HepG2 (cell line): Measurements from ENCODE around the gene C2. TPM values are rescaled to one million over a fixed set of nuclear protein-coding genes. Genes with fewer than 3 reads are reported as not detected.

Experiments
- EEA1 ChIP-seq: sonication (generic); formaldehyde crosslinking; IDR thresholded peaks from 2 replicates; pipeline ENCODE4 v1.5.1; 2020; ENCODE audit warnings: mild to moderate bottlenecking, missing genetic modification reagents, borderline replicate concordance
- HNRNPLL ChIP-seq: fragments of 200-400 bp; formaldehyde crosslinking; IDR thresholded peaks from 2 replicates; pipeline ENCODE4 v1.6.1; 2017; ENCODE audit warnings: mild to moderate bottlenecking, low read depth, low read length; ENCODE audit not compliant: poor library complexity, severe bottlenecking
- KDM5A ChIP-seq: fragments of 200-600 bp; sonication (generic); IDR thresholded peaks from 2 replicates; pipeline ENCODE4 v1.7.0; 2018; ENCODE audit warnings: antibody characterized with exemption, mild to moderate bottlenecking, low read length, borderline replicate concordance
- KDM5B ChIP-seq: sonication (generic); formaldehyde crosslinking; IDR thresholded peaks from 2 replicates; pipeline ENCODE4 v1.4.0; 2020; ENCODE audit warnings: missing genetic modification reagents, mild to moderate bottlenecking, borderline replicate concordance
- MED1 ChIP-seq: sonication (generic); formaldehyde crosslinking; IDR thresholded peaks from 2 replicates; pipeline ENCODE4 v1.4.0; 2020; ENCODE audit warnings: missing genetic modification reagents
- MIER2 ChIP-seq: IDR thresholded peaks from 2 replicates; pipeline ENCODE4 v1.6.1; 2016; ENCODE audit warnings: missing biosample characterization, missing genetic modification reagents
- MXD4 ChIP-seq: IDR thresholded peaks from 2 replicates; pipeline ENCODE4 v1.6.1; 2016; ENCODE audit warnings: mild to moderate bottlenecking, missing biosample characterization, missing genetic modification reagents
- NKX3-1 ChIP-seq: sonication (generic); formaldehyde crosslinking; IDR thresholded peaks from 2 replicates; pipeline ENCODE4 v1.5.0; 2020; ENCODE audit warnings: missing genetic modification reagents
- NRL ChIP-seq: sonication (generic); formaldehyde crosslinking; IDR thresholded peaks from 2 replicates; pipeline ENCODE4 v1.5.0; 2020; ENCODE audit warnings: missing genetic modification reagents, mild to moderate bottlenecking, moderate library complexity, borderline replicate concordance
- SATB2 ChIP-seq: sonication (generic); formaldehyde crosslinking; IDR thresholded peaks from 2 replicates; pipeline ENCODE4 v1.5.0; 2020; ENCODE audit warnings: missing genetic modification reagents
- STAT5B ChIP-seq: sonication (generic); formaldehyde crosslinking; IDR thresholded peaks from 2 replicates; pipeline ENCODE4 v1.4.0; 2020; ENCODE audit warnings: missing genetic modification reagents
- TEAD2 ChIP-seq: sonication (generic); formaldehyde crosslinking; IDR thresholded peaks from 2 replicates; pipeline ENCODE4 v1.9.0; 2021; ENCODE audit warnings: missing genetic modification reagents
- THAP11 ChIP-seq: IDR thresholded peaks from 2 replicates; pipeline ENCODE4 v1.6.1; 2016; ENCODE audit warnings: missing biosample characterization, missing genetic modification reagents
- TP53 ChIP-seq: sonication (generic); formaldehyde crosslinking; conservative IDR thresholded peaks from 2 replicates; pipeline ENCODE4 v1.4.0; 2020; ENCODE audit warnings: missing genetic modification reagents
- TRIM24 ChIP-seq: sonication (generic); formaldehyde crosslinking; IDR thresholded peaks from 2 replicates; pipeline ENCODE4 v1.8.0; 2022; ENCODE audit warnings: mild to moderate bottlenecking, missing genetic modification reagents
- ZNF333 ChIP-seq: sonication (generic); formaldehyde crosslinking; IDR thresholded peaks from 2 replicates; pipeline ENCODE4 v1.4.0; 2020; ENCODE audit warnings: mild to moderate bottlenecking, missing genetic modification reagents, borderline replicate concordance
- ZNF549 ChIP-seq: sonication (generic); formaldehyde crosslinking; IDR thresholded peaks from 2 replicates; pipeline ENCODE4 v1.5.0; 2020; ENCODE audit warnings: missing genetic modification reagents
- ZNF569 ChIP-seq: sonication (generic); formaldehyde crosslinking; IDR thresholded peaks from 2 replicates; pipeline ENCODE4 v1.5.0; 2020; ENCODE audit warnings: mild to moderate bottlenecking, missing genetic modification reagents, moderate library complexity, borderline replicate concordance
- ZNF761 ChIP-seq: sonication (generic); formaldehyde crosslinking; conservative IDR thresholded peaks from 2 replicates; pipeline ENCODE4 v1.4.0; 2020; ENCODE audit warnings: mild to moderate bottlenecking, missing genetic modification reagents
- ZNF766 ChIP-seq: sonication (generic); formaldehyde crosslinking; IDR thresholded peaks from 2 replicates; pipeline ENCODE4 v1.5.0; 2020; ENCODE audit warnings: missing genetic modification reagents, borderline replicate concordance
- ZNF775 ChIP-seq: sonication (generic); formaldehyde crosslinking; IDR thresholded peaks from 2 replicates; pipeline ENCODE4 v1.4.0; 2020; ENCODE audit warnings: missing genetic modification reagents, mild to moderate bottlenecking, moderate library complexity, borderline replicate concordance
- ZSCAN9 ChIP-seq: IDR thresholded peaks from 2 replicates; pipeline ENCODE4 v1.6.1; 2016; ENCODE audit warnings: borderline replicate concordance
- polyA plus RNA-seq, 8 experiments: library from polyadenylated mRNA; depleted of rRNA in 3 of 8; stranded (reverse) in 7 of 8; unstranded in 1 of 8; fragments of >200 nt; fragmentation: Illumina TruSeq in 4 of 8; extraction: Trizol in 4 of 8; gene quantifications; 2 replicates each; pipeline versions ENCODE4 v1.2.1 to v1.2.3, GENCODE V29; 2011 to 2016; ENCODE audit warnings: low read depth in 4 of 8, missing spikeins in 1 of 8, mixed read lengths in 1 of 8; ENCODE audit not compliant: insufficient read depth in 1 of 8
- total RNA-seq, 5 experiments: library from RNA; depleted of rRNA; stranded (reverse); fragments of >200 nt; fragmentation: Illumina TruSeq; extraction: Trizol; gene quantifications; 2 replicates each; pipeline ENCODE4 v1.2.3, GENCODE V29; 2016; ENCODE audit warnings: low read depth in 1 of 5
- TF ChIP-seq, protein P1 (sequence below): IDR thresholded peaks from 2 replicates; pipeline ENCODE4 v1.6.1; 2016; ENCODE audit warnings: control low read depth
- TF ChIP-seq, protein P2 (sequence below): sonication (generic); formaldehyde crosslinking; IDR thresholded peaks from 2 replicates; pipeline ENCODE4 v1.5.1; 2020; ENCODE audit warnings: mild to moderate bottlenecking, missing genetic modification reagents, borderline replicate concordance
- TF ChIP-seq, protein P3 (sequence below): sonication (generic); formaldehyde crosslinking; IDR thresholded peaks from 2 replicates; pipeline ENCODE4 v1.5.0; 2020; ENCODE audit warnings: mild to moderate bottlenecking, missing genetic modification reagents, borderline replicate concordance
- TF ChIP-seq, protein P4 (sequence below): sonication (generic); formaldehyde crosslinking; IDR thresholded peaks from 2 replicates; pipeline ENCODE4 v1.4.0; 2020; ENCODE audit warnings: missing genetic modification reagents

C2 gene
- total and polyA plus RNA-seq, 2 of the 13 experiments (the other 11 are each of a cell fraction or from before 2014, with no cell fraction given): 165 to 307 TPM

DNA sequence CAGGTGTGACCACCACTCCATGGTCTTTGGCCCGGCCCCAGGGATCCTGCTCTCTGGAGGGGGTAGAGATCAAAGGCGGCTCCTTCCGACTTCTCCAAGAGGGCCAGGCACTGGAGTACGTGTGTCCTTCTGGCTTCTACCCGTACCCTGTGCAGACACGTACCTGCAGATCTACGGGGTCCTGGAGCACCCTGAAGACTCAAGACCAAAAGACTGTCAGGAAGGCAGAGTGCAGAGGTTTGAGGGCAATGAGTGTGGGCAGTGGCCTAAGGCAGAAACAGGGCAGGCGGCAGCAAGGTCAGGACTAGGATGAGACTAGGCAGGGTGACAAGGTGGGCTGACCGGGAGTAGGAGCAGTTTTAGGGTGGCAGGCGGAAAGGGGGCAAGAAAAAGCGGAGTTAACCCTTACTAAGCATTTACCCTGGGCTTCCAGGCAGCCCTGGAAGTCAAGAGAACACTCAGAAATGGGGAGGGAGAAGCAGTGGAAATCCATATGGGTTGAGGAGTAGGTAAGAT is 18.9 kb downstream of the C2 start (continued):
- TF ChIP-seq ZNF333 (peak; percentile 31; the same call in 1 of the 2 replicates), ZSCAN9 (CRISPR knock-in tag) (no peak), MIER2 (no peak), ZNF569 (CRISPR knock-in tag) (no peak), THAP11 (no peak), EEA1 (CRISPR knock-in tag) (0 out of 2 replicates have a peak, but pooled peaks have one; percentile 23), TRIM24 (CRISPR knock-in tag) (no peak), MXD4 (CRISPR knock-in tag) (no peak), HNRNPLL (no peak), STAT5B (no peak), ZNF549 (no peak), TP53 (CRISPR knock-in tag) (no peak), MED1 (CRISPR knock-in tag) (no peak), TEAD2 (CRISPR knock-in tag) (no peak), ZNF761 (CRISPR knock-in tag) (no peak), SATB2 (CRISPR knock-in tag) (no peak), ZNF766 (no peak), ZNF775 (no peak), KDM5A (no peak), NRL (CRISPR knock-in tag) (peak; percentile 63), KDM5B (CRISPR knock-in tag) (peak; percentile 83; the same call in 1 of the 2 replicates), NKX3-1 (no peak)
- TF ChIP-seq, protein P1, sequence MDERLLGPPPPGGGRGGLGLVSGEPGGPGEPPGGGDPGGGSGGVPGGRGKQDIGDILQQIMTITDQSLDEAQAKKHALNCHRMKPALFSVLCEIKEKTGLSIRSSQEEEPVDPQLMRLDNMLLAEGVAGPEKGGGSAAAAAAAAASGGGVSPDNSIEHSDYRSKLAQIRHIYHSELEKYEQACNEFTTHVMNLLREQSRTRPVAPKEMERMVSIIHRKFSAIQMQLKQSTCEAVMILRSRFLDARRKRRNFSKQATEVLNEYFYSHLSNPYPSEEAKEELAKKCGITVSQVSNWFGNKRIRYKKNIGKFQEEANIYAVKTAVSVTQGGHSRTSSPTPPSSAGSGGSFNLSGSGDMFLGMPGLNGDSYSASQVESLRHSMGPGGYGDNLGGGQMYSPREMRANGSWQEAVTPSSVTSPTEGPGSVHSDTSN (CRISPR knock-in tag): no peak
- TF ChIP-seq, protein P2, sequence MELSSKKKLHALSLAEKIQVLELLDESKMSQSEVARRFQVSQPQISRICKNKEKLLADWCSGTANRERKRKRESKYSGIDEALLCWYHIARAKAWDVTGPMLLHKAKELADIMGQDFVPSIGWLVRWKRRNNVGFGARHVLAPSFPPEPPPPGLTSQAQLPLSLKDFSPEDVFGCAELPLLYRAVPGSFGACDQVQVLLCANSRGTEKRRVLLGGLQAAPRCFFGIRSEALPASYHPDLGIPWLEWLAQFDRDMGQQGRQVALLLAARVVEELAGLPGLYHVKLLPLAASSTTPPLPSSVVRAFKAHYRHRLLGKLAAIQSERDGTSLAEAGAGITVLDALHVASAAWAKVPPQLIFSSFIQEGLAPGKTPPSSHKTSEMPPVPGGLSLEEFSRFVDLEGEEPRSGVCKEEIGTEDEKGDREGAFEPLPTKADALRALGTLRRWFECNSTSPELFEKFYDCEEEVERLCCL (CRISPR knock-in tag): 0 out of 2 replicates have a peak, but pooled peaks have one; percentile 7
- TF ChIP-seq, protein P3, sequence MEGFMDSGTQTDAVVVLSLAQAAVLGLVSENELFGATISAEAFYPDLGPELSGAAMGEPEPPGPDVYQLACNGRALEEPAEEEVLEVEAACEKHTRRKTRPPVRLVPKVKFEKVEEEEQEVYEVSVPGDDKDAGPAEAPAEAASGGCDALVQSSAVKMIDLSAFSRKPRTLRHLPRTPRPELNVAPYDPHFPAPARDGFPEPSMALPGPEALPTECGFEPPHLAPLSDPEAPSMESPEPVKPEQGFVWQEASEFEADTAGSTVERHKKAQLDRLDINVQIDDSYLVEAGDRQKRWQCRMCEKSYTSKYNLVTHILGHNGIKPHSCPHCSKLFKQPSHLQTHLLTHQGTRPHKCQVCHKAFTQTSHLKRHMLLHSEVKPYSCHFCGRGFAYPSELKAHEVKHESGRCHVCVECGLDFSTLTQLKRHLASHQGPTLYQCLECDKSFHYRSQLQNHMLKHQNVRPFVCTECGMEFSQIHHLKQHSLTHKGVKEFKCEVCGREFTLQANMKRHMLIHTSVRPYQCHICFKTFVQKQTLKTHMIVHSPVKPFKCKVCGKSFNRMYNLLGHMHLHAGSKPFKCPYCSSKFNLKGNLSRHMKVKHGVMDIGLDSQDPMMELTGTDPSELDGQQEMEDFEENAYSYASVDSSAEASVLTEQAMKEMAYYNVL (CRISPR knock-in tag): no peak
- TF ChIP-seq, protein P4, sequence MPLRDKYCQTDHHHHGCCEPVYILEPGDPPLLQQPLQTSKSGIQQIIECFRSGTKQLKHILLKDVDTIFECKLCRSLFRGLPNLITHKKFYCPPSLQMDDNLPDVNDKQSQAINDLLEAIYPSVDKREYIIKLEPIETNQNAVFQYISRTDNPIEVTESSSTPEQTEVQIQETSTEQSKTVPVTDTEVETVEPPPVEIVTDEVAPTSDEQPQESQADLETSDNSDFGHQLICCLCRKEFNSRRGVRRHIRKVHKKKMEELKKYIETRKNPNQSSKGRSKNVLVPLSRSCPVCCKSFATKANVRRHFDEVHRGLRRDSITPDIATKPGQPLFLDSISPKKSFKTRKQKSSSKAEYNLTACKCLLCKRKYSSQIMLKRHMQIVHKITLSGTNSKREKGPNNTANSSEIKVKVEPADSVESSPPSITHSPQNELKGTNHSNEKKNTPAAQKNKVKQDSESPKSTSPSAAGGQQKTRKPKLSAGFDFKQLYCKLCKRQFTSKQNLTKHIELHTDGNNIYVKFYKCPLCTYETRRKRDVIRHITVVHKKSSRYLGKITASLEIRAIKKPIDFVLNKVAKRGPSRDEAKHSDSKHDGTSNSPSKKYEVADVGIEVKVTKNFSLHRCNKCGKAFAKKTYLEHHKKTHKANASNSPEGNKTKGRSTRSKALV (CRISPR knock-in tag): no peak
